Left ventricle myocardium inferior (tissue), 1 donor: ENCODE results near the gene GABARAP. TPM values are rescaled to one million over a fixed set of nuclear protein-coding genes. Genes with fewer than 3 reads are reported as not detected.
A peak's percentile ranks its signal among the peaks of the same experiment; 100 is the strongest.

Experiments
- DNase-seq: peaks from one replicate; pipeline ENCODE4 v3.0.0-alpha.2; 2020
- H3K27ac ChIP-seq: fragments of 200-600 bp; replicated peaks from 2 replicates; pipeline ENCODE4 v1.8.0; 2021
- H3K27me3 ChIP-seq: fragments of 200-600 bp; 2 replicates; pipeline ENCODE4 v1.8.0; 2021; ENCODE audit warnings: low read depth
- H3K36me3 ChIP-seq: fragments of 200-600 bp; 2 replicates; pipeline ENCODE4 v1.8.0; 2021
- H3K4me1 ChIP-seq: fragments of 200-600 bp; 2 replicates; pipeline ENCODE4 v1.8.0; 2021
- H3K4me3 ChIP-seq: fragments of 200-600 bp; 2 replicates; pipeline ENCODE4 v1.8.0; 2021; ENCODE audit warnings: mild to moderate bottlenecking, moderate library complexity
- H3K9me3 ChIP-seq: fragments of 200-600 bp; replicated peaks from 2 replicates; pipeline ENCODE4 v1.8.0; 2021
- intact Hi-C: fragments of 100-400 bp; cut with micrococcal nuclease; formaldehyde crosslinking; loops from one replicate; pipeline ENCODE4 v1.11.0; 2022
- microRNA-seq: library from miRNA; unstranded; fragments of <30 nt; microRNA quantifications from one replicate; pipeline ENCODE4 v1.2.0, GENCODE V29; 2020
- total RNA-seq: library from RNA; stranded (reverse); fragmentation: NEBNext Ultra II Directional; extraction: Animal tissue kit (Norgen Biotek cat#: 25700); gene quantifications from one replicate; pipeline ENCODE4 v1.2.1, GENCODE V29; 2021
- TF ChIP-seq, protein P1 (sequence below): fragments of 200-600 bp; IDR thresholded peaks from 2 replicates; pipeline ENCODE4 v1.8.0; 2021; ENCODE audit warnings: antibody characterized with exemption, mild to moderate bottlenecking, borderline replicate concordance
- donor health status: DM: no; HTN: yes; CAD: no; lungs with severe emphysema.

GABARAP gene
- total RNA-seq, 1 donor from 2014 or later: 394 TPM

DNA sequence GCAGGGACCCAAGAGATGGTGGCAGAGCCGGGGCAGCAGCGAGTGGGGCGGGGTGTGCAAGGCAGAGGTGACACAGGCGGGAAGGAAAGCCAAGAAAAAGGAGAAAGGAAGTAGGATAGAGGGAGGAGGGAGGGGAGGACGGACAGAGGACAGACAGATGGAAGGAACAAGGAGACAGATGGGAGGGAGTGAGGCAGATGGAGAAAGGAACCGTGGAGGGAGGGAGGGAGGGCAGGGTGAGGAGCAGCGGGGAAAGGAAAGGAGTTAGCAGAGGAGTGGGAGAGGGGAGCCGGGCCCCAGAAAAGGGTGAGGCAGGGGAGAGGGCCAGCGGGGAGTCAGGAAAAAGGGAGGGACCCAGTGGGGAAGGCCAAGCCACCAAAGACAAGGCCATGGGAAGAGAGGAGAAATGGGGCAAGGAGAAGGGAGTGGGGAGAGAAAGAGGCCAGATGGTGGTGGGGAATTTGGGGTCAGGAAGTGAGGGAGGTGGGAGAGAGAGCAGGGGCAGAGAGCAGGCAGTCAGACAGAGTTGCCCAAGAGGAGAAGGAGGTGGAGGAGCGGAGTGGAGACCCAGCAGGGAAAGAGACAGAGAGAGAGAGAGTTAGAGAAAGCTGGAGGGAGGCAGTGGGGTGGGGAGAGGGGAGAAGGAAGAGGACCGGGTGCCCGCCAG, 49.8 kb downstream of the GABARAP start:
- TF ChIP-seq, protein P1, sequence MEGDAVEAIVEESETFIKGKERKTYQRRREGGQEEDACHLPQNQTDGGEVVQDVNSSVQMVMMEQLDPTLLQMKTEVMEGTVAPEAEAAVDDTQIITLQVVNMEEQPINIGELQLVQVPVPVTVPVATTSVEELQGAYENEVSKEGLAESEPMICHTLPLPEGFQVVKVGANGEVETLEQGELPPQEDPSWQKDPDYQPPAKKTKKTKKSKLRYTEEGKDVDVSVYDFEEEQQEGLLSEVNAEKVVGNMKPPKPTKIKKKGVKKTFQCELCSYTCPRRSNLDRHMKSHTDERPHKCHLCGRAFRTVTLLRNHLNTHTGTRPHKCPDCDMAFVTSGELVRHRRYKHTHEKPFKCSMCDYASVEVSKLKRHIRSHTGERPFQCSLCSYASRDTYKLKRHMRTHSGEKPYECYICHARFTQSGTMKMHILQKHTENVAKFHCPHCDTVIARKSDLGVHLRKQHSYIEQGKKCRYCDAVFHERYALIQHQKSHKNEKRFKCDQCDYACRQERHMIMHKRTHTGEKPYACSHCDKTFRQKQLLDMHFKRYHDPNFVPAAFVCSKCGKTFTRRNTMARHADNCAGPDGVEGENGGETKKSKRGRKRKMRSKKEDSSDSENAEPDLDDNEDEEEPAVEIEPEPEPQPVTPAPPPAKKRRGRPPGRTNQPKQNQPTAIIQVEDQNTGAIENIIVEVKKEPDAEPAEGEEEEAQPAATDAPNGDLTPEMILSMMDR: no peak
- Histone ChIP-seq H3K27ac (no peak overlapping the region), H3K4me1 (no peaks in the 10 kb centered on the region), H3K4me3 (no peak overlapping the region), H3K36me3 (peaks cover 41% of the 10 kb centered on the region), H3K9me3 (no peaks in the 10 kb centered on the region), H3K27me3 (no peaks in the 10 kb centered on the region)
- intact Hi-C loops: no loop called here
- DNase-seq: no peak

DNA sequence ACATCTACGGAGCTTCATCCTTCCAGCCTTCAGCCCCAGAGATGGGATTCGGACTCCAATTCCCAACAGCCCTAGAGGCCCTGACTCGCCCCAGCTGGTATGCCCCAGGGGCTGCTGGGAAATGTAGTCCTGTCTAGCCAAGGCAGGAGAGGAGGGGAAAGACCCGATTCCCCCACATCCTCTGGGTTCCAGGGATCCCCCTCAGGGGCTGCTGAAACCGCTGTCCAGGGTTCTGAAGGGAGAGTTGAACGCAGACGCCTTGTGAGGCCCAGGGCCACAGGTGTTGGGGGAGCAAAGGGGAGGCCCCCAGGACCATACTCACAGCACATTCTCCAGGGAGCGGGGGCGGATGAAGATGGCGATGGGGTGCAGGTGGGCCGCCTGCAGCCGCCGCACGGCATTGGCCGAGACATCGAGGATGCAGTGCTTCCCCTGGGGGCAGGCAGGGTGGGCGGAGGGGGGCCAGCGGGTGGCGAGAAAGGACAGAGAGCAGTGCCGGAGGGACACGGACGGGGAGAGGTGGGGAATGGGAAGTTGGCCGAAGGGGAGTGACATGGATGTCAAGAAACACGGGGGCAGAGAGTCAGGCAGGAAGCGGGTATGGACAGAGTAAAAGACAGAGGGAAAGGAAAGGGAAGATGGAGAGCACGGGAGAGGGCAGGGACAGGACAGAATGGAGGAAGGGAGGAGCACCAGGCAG, 50.5 kb downstream of the GABARAP start:
- intact Hi-C loops: no loop called here

DNA sequence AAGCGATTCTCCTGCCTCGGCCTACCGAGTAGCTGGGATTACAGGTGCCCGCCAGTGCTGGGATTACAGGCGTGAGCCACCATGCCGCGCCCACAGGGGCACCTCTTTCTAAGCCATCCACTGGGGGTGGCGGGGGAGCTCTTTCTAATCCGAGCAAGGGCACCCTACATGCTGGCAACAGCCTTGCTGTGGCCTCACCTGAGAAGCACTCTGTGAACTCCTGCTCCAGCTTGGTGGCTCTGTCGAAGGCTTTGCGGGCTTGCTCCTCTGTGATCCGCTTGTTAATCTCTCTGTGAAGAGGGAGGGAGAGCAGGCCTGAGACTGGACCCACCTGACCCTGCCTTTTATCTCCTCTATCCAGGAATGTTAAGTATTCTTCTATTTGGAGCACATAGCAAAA, 51.2 kb downstream of the GABARAP start:
- Histone ChIP-seq H3K4me1 (no peaks in the 10 kb centered on the region), H3K4me3 (no peak overlapping the region), H3K27ac (no peak overlapping the region), H3K27me3 (no peaks in the 10 kb centered on the region), H3K9me3 (no peaks in the 10 kb centered on the region), H3K36me3 (peaks cover 29% of the 10 kb centered on the region)
- no peak for DNase-seq
- intact Hi-C loops: no loop called here
- TF ChIP-seq, protein P1: no peak

More for the DNA sequence above, 50.5 kb downstream of the GABARAP start:
- no peak overlapping the region for H3K27ac ChIP-seq
- H3K36me3 ChIP-seq: peaks cover 36% of the 10 kb centered on the region
- no peaks in the 10 kb centered on the region for H3K27me3 ChIP-seq
- no peaks in the 10 kb centered on the region for H3K4me1 ChIP-seq
- TF ChIP-seq, protein P1: no peak
- H3K4me3 ChIP-seq: no peak overlapping the region
- no peak for DNase-seq
- H3K9me3 ChIP-seq: no peaks in the 10 kb centered on the region

DNA sequence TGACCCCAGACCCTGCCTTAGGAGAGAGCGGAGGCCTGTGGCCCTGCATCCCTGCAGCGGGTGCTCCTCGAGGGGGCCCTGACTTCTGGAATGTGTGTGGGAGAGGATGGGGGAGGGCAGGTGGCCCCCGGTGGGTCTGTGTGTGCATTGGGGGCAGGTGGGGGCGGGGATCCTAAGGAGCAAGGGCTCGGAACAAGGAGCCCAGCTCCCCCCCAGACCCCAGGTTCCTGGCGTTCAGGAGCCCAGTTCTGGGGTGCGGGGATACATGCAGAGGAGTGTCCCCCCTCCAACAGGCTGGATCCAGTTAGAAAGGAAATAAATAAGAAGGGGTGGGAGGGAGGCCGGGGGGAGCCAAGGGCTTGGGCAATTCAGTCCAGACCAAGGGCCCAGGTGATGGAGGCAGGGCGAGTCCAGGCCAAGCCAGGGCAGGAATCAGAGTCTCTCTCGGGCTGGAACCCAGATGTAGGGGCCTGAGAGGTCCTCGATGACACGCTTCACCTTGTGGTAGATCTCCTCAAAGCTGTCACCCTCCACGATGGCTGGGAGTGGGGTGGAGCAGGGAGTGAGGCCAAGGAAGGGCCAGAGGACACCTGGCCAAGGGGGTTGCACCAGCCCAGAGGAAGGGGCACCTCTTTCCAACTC, 51.9 kb downstream of the GABARAP start:
- H3K4me1 ChIP-seq: no peaks in the 10 kb centered on the region
- no peak overlapping the region for H3K27ac ChIP-seq
- no peaks in the 10 kb centered on the region for H3K9me3 ChIP-seq
- H3K36me3 ChIP-seq: peaks cover 23% of the 10 kb centered on the region
- DNase-seq: no peak
- no peak overlapping the region for H3K4me3 ChIP-seq
- intact Hi-C loops: no loop called here
- no peaks in the 10 kb centered on the region for H3K27me3 ChIP-seq
- TF ChIP-seq, protein P1: no peak

Small RNA genes within 50 kb of the gene (microRNA-seq; reads per million reads assigned to microRNA genes)
- 645 reads per million, percentile 80 among the genes with 10 or more reads in this experiment for gene MIR324

Other genes with a start within 250 kb of the GABARAP start
- gene ALOX12, start 246.4 kb downstream of the GABARAP start, total RNA-seq: not detected
- 174 TPM for gene RNASEK, start 229.8 kb downstream of the GABARAP start, total RNA-seq
- 13.7 TPM for gene BCL6B, start 219.4 kb downstream of the GABARAP start, total RNA-seq
- 1.4 TPM for gene SLC16A13, start 206.4 kb downstream of the GABARAP start, total RNA-seq
- 0.38 TPM for gene SLC16A11, start 198.4 kb downstream of the GABARAP start, total RNA-seq
- gene CLEC10A, start 162.2 kb downstream of the GABARAP start, total RNA-seq: 2.9 TPM
- 0.22 TPM for gene ASGR2, start 127.6 kb downstream of the GABARAP start, total RNA-seq
- 0.14 TPM for gene ASGR1, start 63.1 kb downstream of the GABARAP start, total RNA-seq
- 14.0 TPM for gene DLG4, start 22.6 kb downstream of the GABARAP start, total RNA-seq
- 1,845 TPM for gene ACADVL, start 22.5 kb downstream of the GABARAP start, total RNA-seq
- 19.8 TPM for gene DVL2, start 7.9 kb downstream of the GABARAP start, total RNA-seq
- gene PHF23, start 3.0 kb downstream of the GABARAP start, total RNA-seq: 22.0 TPM
- gene CTDNEP1, start 9.3 kb upstream of the GABARAP start, total RNA-seq: 105 TPM
- gene ELP5, start 9.8 kb upstream of the GABARAP start, total RNA-seq: 62.5 TPM
- 1.6 TPM for gene CLDN7, start 20.0 kb upstream of the GABARAP start, total RNA-seq
- 146 TPM for gene SLC2A4, start 39.3 kb upstream of the GABARAP start, total RNA-seq
- 0.77 TPM for gene YBX2, start 52.2 kb upstream of the GABARAP start, total RNA-seq
- gene EIF5A, start 65.2 kb upstream of the GABARAP start, total RNA-seq: 250 TPM
- gene GPS2, start 72.9 kb upstream of the GABARAP start, total RNA-seq: 66.1 TPM
- gene NEURL4, start 86.9 kb upstream of the GABARAP start, total RNA-seq: 31.9 TPM
- gene ACAP1, start 94.1 kb upstream of the GABARAP start, total RNA-seq: 13.4 TPM
- 3.9 TPM for gene KCTD11, start 109.7 kb upstream of the GABARAP start, total RNA-seq
- not detected for gene TMEM95, start 112.7 kb upstream of the GABARAP start, total RNA-seq
- 1.8 TPM for gene TNK1, start 138.6 kb upstream of the GABARAP start, total RNA-seq
- 20.1 TPM for gene PLSCR3, start 152.1 kb upstream of the GABARAP start, total RNA-seq
- 67.8 TPM for gene TMEM256, start 161.6 kb upstream of the GABARAP start, total RNA-seq
- gene NLGN2, start 165.4 kb upstream of the GABARAP start, total RNA-seq: 9.3 TPM
- not detected for gene SPEM1, start 177.9 kb upstream of the GABARAP start, total RNA-seq
- not detected for gene SPEM2, start 183.2 kb upstream of the GABARAP start, total RNA-seq
- not detected for gene SPEM3, start 186.4 kb upstream of the GABARAP start, total RNA-seq
- gene TMEM102, start 193.0 kb upstream of the GABARAP start, total RNA-seq: 2.7 TPM
- 6.5 TPM for gene FGF11, start 197.1 kb upstream of the GABARAP start, total RNA-seq
- gene CHRNB1, start 202.6 kb upstream of the GABARAP start, total RNA-seq: 8.7 TPM
- gene ZBTB4, start 237.2 kb upstream of the GABARAP start, total RNA-seq: 63.4 TPM
- gene SLC35G6, start 239.0 kb upstream of the GABARAP start, total RNA-seq: not detected
- 38.7 TPM for gene POLR2A, start 241.9 kb upstream of the GABARAP start, total RNA-seq